ENCODE measurements around the gene LPAR2. TPM values are rescaled to one million over a fixed set of nuclear protein-coding genes. Genes with fewer than 3 reads are reported as not detected.

LPAR2 gene
- total RNA-seq, 1 donor from 2014 or later = 1.7 TPM

GRCh38 chr19:19634516-19635312 is 6.7 kb upstream of the LPAR2 start:
- intact Hi-C loops (cut with DNase I) = no loop called here
- no peak for DNase-seq

DNA sequence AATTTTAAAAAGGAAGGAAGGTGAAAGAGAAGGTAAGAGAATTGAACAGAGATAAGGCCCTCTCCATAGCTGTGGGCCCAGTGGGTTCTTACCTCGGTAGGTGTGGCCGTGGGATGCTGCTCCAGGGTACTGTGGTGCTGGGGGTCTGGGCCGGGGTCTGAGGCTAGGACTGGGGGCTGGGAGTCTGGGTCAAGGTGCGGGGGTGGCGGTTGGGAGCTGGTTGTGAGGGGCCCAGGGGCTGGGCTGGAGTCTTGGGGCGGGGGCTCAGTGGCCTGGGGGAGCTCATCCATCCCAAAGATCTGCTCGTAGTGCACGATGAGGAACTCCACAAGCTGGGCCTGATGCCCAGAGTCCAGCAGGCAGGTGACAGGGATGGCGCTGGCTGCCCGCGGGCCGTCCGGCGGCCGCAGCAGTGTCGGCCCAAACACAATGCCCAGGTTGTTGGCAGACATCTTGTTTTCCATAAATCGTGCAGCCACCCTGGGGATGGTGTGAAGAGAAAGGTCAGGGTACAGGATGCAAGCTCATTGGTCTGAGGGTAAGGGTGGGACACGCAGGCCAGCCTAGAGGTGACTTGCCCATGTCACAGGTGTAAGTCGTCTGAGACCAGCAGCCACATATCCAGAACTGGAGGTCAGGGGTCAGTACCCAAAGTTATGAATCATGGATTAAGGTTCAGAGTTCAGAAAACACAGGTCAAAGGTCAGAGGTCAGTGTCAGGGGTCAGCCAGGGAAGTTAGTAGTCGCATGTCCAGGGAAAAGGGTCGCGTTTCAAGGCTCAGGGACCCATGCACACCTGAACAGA is 5.9 kb upstream of the LPAR2 start:
- ATAC-seq (ENCODE audit: poor library complexity) (no peak), DNase-seq (no peak)
- intact Hi-C loops (cut with DNase I) = no loop called here

More at GRCh38 chr19:19634516-19635312, 6.7 kb upstream of the LPAR2 start:
- ATAC-seq (ENCODE audit: poor library complexity) = no peak

DNA sequence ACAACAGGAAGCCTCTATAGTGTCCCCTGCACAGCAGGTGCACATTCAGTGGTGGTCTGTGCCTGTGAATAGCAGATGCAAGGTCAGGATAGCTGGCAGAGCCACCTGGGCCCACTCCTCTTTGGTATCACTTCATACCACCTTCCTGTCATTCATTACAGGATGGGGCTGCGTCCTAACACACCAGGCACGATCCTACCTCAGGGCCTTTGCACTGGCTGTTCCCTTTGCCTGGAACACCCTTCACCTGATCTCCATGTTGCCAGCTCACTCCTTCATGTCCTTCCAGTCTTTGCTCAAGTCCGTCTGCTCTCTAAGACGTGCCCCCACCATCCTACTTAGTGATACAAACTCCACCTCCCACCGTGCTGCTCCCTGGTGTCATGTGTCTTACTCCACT is 4.6 kb upstream of the LPAR2 start:
- ATAC-seq (ENCODE audit: poor library complexity) = no peak
- intact Hi-C loops (cut with DNase I) = no loop called here
- no peak for DNase-seq

DNA sequence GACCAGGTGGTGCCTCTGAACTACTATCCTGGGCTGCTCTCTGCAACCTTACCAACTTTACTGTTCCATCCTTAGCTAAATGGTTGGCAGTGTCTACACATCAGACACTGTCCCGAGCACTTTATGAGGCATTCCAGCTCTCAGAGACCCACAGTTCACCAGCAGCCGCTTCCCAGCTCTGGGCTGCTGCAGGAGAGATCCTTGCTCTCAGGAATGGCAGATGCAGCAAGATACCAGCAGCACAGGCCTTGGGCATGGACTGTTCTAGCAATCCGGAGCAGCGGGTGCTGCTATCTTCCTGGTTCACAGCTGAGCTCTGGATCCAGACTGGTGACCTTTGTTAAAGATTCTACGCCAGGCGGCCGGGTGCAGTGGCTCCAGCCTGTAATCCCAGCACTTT is 3.3 kb upstream of the LPAR2 start:
- intact Hi-C loops (cut with DNase I) = no loop called here
- ATAC-seq (ENCODE audit: poor library complexity) = no peak
- no peak for DNase-seq

DNA sequence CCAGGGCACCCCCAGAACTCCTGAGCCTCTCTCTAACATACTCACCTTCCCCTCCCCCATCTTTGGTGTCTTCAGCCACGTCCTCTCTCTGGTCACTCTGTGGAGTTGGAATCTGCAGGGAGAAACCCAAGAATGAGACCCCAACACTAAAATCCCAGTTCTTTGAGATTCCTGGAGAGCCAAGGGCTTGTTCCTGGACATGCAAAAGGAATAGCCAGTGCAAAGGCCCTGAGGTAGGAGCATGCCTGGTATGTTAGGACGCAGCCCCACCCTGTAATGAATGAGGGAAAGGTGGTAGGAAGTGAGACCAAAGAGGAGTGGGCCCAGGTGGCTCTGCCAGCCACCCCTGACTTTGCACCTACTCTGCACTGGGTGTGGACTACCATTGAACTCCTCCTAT is 2.4 kb upstream of the LPAR2 start:
- intact Hi-C loops (cut with DNase I) = no loop called here
- no peak for DNase-seq

DNA sequence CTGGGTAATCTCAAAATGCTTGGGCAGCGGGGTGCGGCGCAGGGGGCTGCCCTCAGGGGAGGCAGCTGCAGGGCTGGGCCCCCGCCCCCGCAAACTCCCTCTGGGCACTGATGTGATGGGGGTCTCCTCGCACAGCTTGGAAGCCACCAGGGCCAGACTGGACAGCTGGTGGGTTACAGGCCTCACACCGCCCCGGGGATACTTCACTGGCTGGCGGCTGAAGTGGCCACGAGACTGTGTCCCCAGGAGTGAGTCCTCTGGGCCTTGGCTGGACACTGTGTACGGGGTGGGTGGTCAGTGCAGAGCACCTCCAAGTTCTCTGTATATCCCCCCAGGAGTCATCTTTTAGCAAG is 2.0 kb upstream of the LPAR2 start:
- no peak for ATAC-seq (ENCODE audit: poor library complexity)
- no peak for DNase-seq
- intact Hi-C loops (cut with DNase I) = no loop called here

More for the DNA sequence above, 2.4 kb upstream of the LPAR2 start:
- no peak for ATAC-seq (ENCODE audit: poor library complexity)

DNA sequence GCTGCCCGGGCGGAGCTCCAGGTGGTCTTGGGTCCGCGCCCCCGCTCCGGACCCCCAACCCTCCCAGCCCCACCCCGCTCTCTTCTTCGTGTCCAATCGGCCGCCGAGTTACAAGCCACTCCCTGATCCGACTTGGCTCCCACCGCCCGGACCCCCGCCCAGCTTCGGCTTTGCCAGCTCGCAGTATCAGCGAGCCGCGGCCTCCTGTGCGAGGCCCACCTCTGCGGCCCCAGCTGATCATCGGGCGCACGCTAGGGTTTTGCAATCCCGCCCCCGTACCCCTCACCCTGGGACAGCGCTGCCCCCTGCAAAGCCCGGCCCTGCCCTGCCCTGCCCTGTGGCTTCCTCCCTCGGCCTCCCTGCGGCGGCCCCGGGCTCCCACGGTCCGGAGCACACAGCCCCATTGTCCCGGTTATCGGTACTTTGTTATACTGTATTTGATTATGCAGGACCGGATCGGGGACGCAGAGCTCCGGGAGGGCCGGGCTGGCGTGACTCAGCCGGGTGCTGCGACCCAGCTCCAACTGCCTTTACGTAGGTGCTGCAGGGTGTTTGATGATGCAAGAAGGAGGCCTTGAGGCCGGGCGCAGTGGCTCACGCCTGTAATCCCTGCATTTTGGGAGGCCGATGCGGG is 598 bp upstream of the LPAR2 start:
- ATAC-seq (ENCODE audit: poor library complexity) (peak; percentile 49), DNase-seq (no peak)
- intact Hi-C loops (cut with DNase I) = no loop called here

- intact Hi-C loops (cut with DNase I) = no loop called here
- no peak for ATAC-seq (ENCODE audit: poor library complexity)
- no peak for DNase-seq
These were observed 1.2 kb downstream of the LPAR2 start for GRCh38 chr19:19626516-19627472.

GRCh38 chr19:19624032-19624570 is 3.9 kb downstream of the LPAR2 start:
- ATAC-seq (ENCODE audit: poor library complexity) = no peak
- intact Hi-C loops (cut with DNase I) = no loop called here
- DNase-seq = no peak

DNA sequence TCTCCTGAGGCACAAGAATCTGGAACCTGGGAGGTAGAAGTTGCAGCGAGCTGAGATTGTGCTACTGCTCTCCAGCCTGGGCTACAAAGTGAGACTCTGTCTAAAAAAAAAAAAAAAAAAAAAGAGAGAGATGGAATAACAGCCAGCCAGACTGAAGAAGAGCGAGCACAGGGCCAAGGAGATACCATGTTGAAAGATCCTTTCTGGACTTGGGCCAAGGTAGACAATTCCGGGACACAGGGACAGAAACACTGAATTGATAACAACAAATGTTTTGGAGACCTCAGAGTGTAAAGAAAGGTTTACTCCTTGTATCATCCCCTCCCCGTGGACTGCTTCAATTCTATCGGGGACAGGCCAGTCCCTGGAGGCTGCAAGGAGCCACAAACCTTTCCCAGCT is 4.6 kb downstream of the LPAR2 start:
- intact Hi-C loops (cut with DNase I) = no loop called here
- no peak for ATAC-seq (ENCODE audit: poor library complexity)
- DNase-seq = no peak

DNA sequence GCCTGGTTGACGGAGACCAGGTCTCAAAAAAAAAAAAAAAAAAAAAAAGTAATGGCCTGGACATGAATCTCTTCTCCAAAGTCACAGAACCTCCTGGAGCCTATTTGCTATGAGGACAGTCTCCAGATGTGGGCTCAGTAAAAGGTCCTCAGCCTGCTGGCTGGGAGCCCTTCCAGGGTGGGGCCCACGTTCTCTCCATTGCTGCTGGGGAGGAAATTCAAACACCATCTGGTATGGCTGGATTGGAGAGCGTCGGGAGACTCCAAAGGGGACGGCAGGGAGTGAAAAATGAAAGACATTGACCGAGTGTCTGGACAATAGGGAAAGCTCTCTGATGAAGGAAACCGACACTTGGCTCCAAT is 8.2 kb downstream of the LPAR2 start:
- DNase-seq = no peak
- intact Hi-C loops (cut with DNase I) = no loop called here
- no peak for ATAC-seq (ENCODE audit: poor library complexity)

GRCh38 chr19:19619181-19619848 is 8.7 kb downstream of the LPAR2 start:
- no peak for DNase-seq
- intact Hi-C loops (cut with DNase I) = no loop called here
- ATAC-seq (ENCODE audit: poor library complexity) = no peak

DNA sequence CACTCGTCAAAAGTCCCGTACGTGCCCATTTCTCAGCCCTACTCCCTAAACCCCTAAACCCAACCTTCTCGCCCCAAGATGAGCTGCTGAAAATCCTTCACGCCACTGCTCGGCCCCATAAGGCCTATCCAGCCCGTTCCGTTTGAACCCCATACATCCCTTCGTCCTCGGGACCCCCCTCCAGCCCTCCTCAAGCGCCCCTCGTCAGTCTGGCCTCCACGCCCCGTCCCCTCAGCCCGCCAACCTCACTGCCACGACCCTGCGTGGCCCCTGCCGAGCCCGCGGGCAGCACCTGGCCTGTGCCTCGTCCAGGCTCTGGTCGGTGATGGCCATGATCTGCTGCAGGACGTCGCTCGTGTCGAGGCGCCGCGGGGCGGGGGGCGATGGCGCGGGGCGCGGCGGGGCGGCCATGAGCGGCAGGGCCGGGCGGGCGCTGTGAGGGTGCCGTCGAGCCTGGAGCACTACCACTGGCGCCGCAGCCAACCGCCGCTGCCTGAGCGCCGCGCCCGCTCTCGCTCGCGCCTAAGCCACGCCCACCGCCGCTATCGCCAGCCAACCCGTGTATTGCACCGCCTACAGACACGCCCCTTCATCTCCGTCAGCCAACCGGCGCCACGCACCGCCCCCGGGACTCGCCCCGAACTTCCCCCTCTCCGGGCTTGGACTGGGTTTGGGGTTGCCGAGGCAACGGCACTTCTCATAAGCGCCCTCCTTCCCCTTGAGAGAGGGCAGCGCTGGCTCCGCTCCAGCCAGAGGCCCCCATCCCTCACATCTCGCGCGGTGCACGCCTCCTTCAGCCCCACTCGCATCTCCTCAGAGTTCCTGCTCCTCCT is 9.6 kb downstream of the LPAR2 start, which contains the start of gene PBX4:
Gene PBX4, minus strand, starts transcription at position 469 of the 833 bp plus-strand sequence. Its CDS starts 58 bp downstream, at position 411.
- peak; percentile 96 for DNase-seq
- ATAC-seq (ENCODE audit: poor library complexity) = peak; percentile 98
- intact Hi-C loops (cut with DNase I) = no loop called here

DNA sequence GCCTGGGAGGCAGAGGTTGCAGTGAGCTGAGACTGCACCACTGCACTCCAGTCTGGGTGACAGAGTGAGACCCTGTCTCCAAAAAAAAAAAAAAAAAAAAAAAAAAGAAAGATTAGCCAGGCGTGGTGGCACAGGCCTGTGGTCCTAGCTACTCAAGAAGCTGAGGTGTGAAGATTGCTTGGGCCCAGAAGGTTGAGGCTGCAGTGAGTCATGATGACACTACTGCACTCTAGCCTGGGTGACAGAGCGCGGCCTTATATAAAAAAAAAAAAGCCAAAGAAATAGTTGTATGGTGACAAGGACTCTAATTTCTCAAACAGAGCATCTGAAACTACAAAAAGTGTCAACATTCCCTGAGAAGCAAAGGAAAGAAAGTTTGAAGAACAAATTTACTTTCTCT is 12.9 kb downstream of the LPAR2 start:
- no peak for ATAC-seq (ENCODE audit: poor library complexity)
- intact Hi-C loops (cut with DNase I) = no loop called here
- DNase-seq = no peak

DNA sequence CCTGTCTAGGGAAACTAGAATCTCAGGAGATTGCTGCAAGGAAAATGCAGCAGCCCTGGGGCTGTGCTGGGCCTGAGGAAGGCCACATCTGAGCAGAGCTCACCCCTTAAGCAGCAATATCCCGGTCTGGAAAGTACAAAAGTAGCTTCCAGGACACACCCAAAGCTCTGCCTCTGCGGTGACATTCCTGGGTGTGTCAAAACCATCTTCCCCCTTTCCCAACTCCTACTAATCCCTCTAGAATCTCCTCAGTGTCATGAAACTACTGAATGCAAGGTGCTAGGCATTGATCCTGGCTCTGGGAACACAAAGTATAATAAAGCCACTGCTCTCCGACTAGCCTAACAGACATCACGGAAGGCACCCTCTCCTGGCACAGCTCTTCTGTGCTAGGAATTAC is 14.5 kb downstream of the LPAR2 start:
- ATAC-seq (ENCODE audit: poor library complexity) = no peak
- intact Hi-C loops (cut with DNase I) = no loop called here
- DNase-seq = no peak

- intact Hi-C loops (cut with DNase I) = no loop called here
- ATAC-seq (ENCODE audit: poor library complexity) (no peak), DNase-seq (no peak)
These were observed 17.4 kb downstream of the LPAR2 start for GRCh38 chr19:19610376-19611202.
